M059J (cell line): Measurements from ENCODE around the gene UXS1. TPM values are rescaled to one million over a fixed set of nuclear protein-coding genes. Genes with fewer than 3 reads are reported as not detected.
"Not testable (repeated sequence)": the region's sequence is repeated elsewhere in the genome, so short reads cannot be mapped to it uniquely, and the experiment has no call there.

Experiments
- DNase-seq: peaks from one replicate; pipeline ENCODE4 v3.0.0-alpha.2; 2012; ENCODE audit warnings: low read depth
- total RNA-seq: library from RNA; depleted of rRNA; stranded (reverse); fragments of >200 nt; shearing (Covaris generic); gene quantifications from 2 replicates; pipeline ENCODE4 v1.2.3, GENCODE V29; 2014; rRNA removed

Gene UXS1
- 20.3 and 28.3 TPM in 2 replicates for total RNA-seq

GRCh38 chr2:106193977-106194778, at the start of gene UXS1:
UXS1 (minus strand) TSS chr2:106194301; CDS start chr2:106194241, 60 bp downstream.
- peak; percentile 94 for DNase-seq

- DNase-seq = not testable (repeated sequence)
Observed at GRCh38 chr2:106239491-106239890, 45.4 kb upstream of the UXS1 start.

DNA sequence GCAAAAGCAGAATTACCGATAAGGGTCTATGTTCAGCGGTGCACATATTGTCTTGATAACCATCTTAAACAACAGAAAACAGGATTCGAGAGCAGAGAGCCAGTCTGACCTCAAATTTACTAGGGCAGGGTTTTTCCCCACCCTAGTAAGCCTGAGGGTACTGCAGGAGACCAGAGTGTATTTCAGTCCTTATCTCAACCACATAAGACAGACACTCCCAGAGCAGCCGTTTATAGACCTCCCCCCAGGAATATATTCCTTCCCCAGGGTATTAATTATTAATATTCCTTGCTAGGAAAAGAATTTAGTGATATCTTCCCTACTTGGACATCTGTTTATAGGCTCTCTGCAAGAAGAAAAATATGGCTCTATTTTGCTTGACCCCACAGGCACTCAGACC, 41.3 kb upstream of the UXS1 start:
- not testable (repeated sequence) for DNase-seq

- no peak for DNase-seq
Observed at GRCh38 chr2:106233350-106233706, 39.2 kb upstream of the UXS1 start.

- no peak for DNase-seq
Observed at GRCh38 chr2:106232638-106233349, 38.7 kb upstream of the UXS1 start.

- DNase-seq = no peak
Observed at GRCh38 chr2:106223347-106223746, 29.2 kb upstream of the UXS1 start.

GRCh38 chr2:106222057-106222456, 28.0 kb upstream of the UXS1 start:
- not testable (repeated sequence) for DNase-seq

DNA sequence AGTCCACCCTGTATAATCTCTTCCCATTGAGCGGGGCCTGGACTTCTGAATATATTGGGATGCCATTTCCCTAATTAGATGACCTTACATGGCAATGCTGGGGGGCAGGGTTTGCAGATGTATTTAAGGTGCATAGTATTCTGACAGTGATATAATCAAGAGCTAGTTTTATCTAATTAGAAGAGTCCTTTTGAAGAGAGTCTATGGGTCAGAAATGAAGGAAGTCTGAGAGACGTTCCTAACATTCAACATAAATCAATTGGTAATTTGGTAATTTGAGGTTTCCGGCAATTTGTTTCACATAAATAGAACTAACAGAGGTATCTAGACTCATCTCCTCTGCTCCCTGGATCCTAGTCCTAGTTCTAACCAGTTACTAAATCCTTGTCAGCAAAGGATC, 25.7 kb upstream of the UXS1 start:
- DNase-seq = no peak

DNA sequence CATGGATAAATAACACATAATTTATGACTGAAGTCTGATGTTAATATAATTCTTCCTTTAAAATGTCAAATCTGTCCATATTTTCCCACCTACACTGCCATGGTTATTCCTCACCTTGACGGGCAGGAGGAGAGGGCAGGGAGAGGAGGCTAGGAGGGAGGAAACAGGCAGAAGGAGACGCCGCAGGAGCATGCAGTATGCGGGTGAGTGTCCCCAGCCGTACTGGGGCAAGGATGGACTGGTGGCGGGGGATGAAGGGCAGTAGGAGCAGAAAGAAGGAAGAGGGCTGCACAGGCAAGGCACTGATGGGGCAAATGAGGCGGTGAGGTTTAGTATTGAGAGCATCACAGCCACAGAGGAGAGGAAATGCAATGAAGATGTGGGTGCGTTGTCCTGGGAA, 25.1 kb upstream of the UXS1 start:
- DNase-seq = not testable (repeated sequence)

- no peak for DNase-seq
Observed at GRCh38 chr2:106208874-106209273, 14.8 kb upstream of the UXS1 start.

- no peak for DNase-seq
Observed at GRCh38 chr2:106208399-106208798, 14.3 kb upstream of the UXS1 start.

DNA sequence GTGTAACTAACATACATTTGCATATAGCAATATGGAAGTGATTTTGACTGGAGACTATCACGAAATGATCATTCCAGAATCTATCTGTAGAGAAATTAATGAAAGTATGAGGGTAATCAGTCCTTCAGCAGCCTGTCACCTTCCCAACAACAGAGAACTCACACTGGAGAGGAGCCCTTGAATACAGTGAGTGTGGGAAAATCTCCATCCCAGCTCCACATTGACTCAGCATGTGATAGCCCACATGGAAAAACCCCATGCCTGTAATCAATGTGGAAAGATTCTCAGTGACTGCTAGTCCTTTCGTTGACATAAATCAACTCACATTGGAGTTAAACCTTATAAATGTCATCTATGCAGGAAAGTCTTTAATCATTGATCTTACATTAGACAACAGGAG, 13.1 kb upstream of the UXS1 start:
- no peak for DNase-seq

DNA sequence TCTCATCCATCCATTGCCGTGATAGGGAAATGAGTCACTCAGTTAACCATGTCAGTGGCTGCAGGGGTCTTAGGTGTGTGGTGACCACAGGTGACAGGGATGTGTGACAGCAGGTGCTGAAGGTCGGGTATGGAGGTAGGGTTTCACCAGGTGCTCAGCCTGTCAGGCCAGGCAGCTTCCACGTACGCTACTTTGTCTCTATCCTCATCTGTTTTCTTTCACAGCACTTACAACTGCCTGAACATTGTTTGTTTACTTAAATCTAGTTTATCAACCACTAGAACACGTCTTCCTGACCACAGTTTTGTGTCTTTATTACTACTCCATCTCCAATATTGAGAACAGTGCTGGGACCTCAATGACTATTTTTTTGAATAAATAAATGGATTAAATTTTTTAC, 11.4 kb upstream of the UXS1 start:
- DNase-seq = no peak

DNA sequence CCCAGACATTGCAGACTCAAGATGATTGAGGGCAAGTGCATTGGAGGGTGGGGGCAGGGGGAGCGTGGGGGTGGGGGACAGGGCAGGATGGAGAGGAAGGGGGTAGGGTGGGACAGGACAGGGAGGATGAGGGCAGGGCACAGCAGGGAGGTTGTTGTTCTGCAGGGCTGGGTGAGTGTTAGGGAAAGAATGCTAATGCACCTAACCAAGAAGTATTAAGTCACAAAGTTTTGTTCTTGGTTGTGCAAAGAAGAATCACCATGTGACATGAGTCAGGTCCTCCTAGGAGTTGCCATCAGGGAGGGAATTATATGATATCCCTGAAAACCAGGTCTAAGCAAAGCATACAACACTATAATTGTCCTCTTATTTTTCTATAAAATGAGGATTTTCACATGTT, 10.4 kb upstream of the UXS1 start:
- not testable (repeated sequence) for DNase-seq

DNA sequence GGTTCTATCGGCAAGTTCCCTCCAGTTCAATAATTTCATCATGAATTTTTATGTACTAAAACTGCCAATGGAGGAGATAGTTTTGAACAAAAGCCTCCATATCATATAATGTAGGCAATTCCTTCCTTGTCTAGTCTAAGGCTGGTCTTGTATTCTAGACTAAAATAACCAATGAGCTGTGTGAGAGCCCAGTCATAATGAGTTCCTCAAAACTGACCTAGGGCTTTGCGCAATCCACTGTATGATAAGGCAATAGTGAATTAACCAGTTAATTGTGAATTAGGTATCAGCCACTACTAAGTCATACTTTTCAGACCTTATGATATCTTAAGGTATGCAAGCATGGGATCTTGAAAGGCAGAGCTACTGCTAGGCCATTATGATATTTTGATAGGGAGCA, 7.6 kb upstream of the UXS1 start:
- no peak for DNase-seq

DNA sequence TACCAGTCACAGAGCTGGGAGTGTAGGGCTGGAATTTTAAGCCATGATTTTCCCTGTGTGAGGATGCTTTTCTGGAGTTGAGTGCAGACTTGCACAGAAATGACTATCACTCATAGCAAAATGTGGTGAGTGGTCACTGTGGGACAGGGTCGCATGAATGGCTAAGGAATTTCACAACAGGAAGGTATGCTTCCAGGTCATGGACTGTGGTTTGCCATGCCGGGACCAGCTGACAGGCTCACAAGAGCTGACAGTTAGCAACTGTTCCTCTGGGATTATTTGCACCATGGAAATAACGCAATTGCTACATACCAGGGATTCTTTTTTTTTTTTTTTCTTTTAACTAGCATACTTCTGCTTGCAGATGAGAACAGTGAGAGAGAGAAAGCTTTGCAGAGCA, 3.8 kb upstream of the UXS1 start:
- peak; percentile 69 for DNase-seq

DNA sequence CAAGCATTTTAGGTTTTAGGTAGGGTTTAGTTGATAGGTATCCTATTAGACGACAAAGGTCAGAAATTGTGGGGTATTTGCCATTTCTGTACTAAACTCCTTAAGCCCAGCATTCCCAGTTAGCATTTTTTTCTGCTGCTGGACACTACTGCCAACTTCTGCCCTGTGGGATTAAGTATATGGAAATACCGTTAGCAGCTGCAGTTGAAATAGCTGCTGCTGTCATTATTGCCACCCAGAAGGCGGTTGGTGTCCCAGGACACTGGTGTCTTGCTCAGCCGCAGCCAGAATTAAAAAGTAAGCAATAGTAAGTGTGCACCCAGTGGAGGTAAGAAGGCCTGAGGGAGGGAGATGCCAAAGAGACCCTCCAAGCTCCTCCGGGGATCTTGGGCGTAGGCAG, 1.9 kb upstream of the UXS1 start:
- DNase-seq = no peak

GRCh38 chr2:106195456-106195855, 1.4 kb upstream of the UXS1 start:
- no peak for DNase-seq

GRCh38 chr2:106193690-106193976, 468 bp downstream of the UXS1 start:
- no peak for DNase-seq

DNA sequence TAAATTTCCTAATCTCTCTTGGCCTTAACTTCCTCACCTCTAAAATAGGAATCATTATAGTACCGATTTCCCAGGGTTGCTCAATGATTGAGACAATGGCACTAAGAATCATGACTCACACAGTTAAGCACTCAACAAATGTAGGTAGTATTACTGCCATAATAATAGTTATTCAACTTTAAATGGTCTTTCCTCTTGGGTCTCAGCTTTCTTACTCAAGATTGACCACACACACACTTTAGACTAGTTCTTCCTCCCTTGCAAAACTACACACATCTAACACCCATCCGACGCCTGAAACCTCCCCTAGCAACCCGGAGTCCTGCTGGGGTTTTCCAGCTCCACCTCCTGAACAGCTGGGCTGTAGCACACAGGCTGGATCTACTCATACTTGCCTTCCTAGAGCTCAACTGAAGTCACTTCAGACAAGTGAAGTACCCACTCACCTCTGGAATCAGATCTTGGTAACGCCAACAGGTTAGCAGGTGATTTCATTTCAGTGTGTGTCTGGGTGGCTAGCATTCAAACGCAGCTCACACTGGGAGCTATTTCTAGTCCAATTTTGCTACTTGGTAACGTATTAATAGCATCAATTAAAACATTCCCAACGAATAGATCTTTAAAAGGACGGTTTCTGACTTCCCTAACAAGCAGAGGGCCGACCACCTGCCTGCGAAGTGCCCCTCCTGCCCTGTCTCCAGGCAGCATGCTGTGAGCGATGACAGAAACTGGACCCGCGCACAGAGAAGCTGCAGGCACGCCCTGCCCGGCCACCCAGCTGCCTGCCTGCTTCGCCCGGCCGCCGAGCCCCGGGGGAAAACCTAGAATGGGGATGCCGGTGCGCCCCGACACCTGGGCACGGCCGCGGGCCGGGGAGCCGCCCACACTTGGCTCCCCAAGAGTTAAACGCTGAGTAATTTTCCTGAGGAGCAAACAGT, 1.1 kb downstream of the UXS1 start:
- DNase-seq = peak; percentile 52

- no peak for DNase-seq
Observed at GRCh38 chr2:106191511-106192016, 2.5 kb downstream of the UXS1 start.
